ENCODE results near the gene EIF3J.

Gene EIF3J

GRCh38 chr15:44595656-44596510 is 58.9 kb downstream of the EIF3J start:
- peak in 1 of 5 experiments; percentile 53 for DNase-seq

GRCh38 chr15:44596511-44597010 is 59.6 kb downstream of the EIF3J start:
- DNase-seq = peak in 1 of 5 experiments; percentile 76

GRCh38 chr15:44598066-44598465 is 61.1 kb downstream of the EIF3J start:
- DNase-seq = peak in 1 of 5 experiments; percentile 72

GRCh38 chr15:44598892-44599291 is 61.9 kb downstream of the EIF3J start:
- DNase-seq = peak in 1 of 5 experiments; percentile 60

GRCh38 chr15:44603126-44603525 is 66.2 kb downstream of the EIF3J start:
- DNase-seq = no peak

- no peak for DNase-seq
These were observed 69.8 kb downstream of the EIF3J start for GRCh38 chr15:44606740-44607139.

Measured in T-helper 2 cell (primary cell).